B cell (primary cell): ENCODE results near the gene EXOC3. TPM values are rescaled to one million over a fixed set of nuclear protein-coding genes. Genes with fewer than 3 reads are reported as not detected.

ENCODE experiments used
- ATAC-seq: fragments of 200-7000 bp; cut with Tn5 transposase; one replicate; pipeline ENCODE4 v1.10.0; 2021; ENCODE audit warnings: low read depth, mild to moderate bottlenecking, moderate number of reproducible peaks, moderate library complexity
- CTCF ChIA-PET: fragments of 350-600 bp; sonication (Branson Sonifier 250); formaldehyde crosslinking; loops from one replicate; lab custom pipeline; 2021; ENCODE audit warnings: antibody characterized with exemption, inconsistent platforms; lab: Charles Lee
- POLR2A ChIA-PET: fragments of 350-600 bp; sonication (Branson Sonifier 250); formaldehyde crosslinking; loops from one replicate; lab custom pipeline; 2021; ENCODE audit warnings: antibody characterized with exemption; lab: Charles Lee
- DNase-seq: peaks from one replicate; pipeline ENCODE4 v3.0.0; 2013
- H2AFZ ChIP-seq: 2 replicates; pipeline ENCODE4 v1.6.1; 2012; ENCODE audit warnings: mild to moderate bottlenecking, low read depth, low read length; ENCODE audit not compliant: insufficient read depth, poor library complexity, severe bottlenecking
- H3K27ac ChIP-seq, 2 donors: 1 replicate in 1 of 2; 2 replicates in 1 of 2; pipeline ENCODE4 v1.5.1; 2012 to 2013; ENCODE audit warnings: low read length in 2 of 2, mild to moderate bottlenecking in 2 of 2, moderate library complexity in 1 of 2
- H3K27me3 ChIP-seq, 4 experiments: fragments of 200-600 bp in 1 of 4; sonication (generic) in 1 of 4; replicated peaks in 1 of 4; 1 replicate in 2 of 4; 2 replicates in 2 of 4; pipeline versions ENCODE4 v1.6.1 to v1.7.0; 2013 to 2016; ENCODE audit warnings: low read length in 3 of 4, mild to moderate bottlenecking in 2 of 4, mixed read lengths in 1 of 4, moderate library complexity in 1 of 4; ENCODE audit not compliant: insufficient read depth in 4 of 4, control insufficient read depth in 3 of 4; ENCODE audit errors: control extremely low read depth in 1 of 4
- H3K36me3 ChIP-seq, 2 experiments: replicated peaks in 1 of 2; 1 replicate in 1 of 2; 2 replicates in 1 of 2; pipeline versions ENCODE4 v1.6.1 to v1.7.1; 2013; ENCODE audit warnings: low read length in 1 of 2; ENCODE audit not compliant: insufficient read depth in 2 of 2, control insufficient read depth in 1 of 2; ENCODE audit errors: control extremely low read depth in 1 of 2, extremely low read depth in 1 of 2
- H3K4me1 ChIP-seq, 2 donors: fragments of 200-600 bp in 1 of 2; sonication (generic) in 1 of 2; 1 replicate in 1 of 2; 2 replicates in 1 of 2; pipeline versions ENCODE4 v1.5.1 to v1.6.1; 2013 to 2017; ENCODE audit warnings: low read length in 2 of 2; ENCODE audit not compliant: control insufficient read depth in 2 of 2, insufficient read depth in 2 of 2
- H3K4me2 ChIP-seq: replicated peaks from 2 replicates; pipeline ENCODE3; 2012; ENCODE audit warnings: mild to moderate bottlenecking, low read depth, low read length; ENCODE audit not compliant: poor library complexity, severe bottlenecking
- H3K4me3 ChIP-seq, 5 experiments: fragments of 200-600 bp in 1 of 5; sonication (generic) in 1 of 5; 1 replicate in 3 of 5; 2 replicates in 2 of 5; pipeline versions ENCODE4 v1.5.1 to v1.7.0; 2011 to 2016; ENCODE audit warnings: low read length in 4 of 5, mild to moderate bottlenecking in 4 of 5, low read depth in 2 of 5, control low read depth in 1 of 5, moderate library complexity in 1 of 5; ENCODE audit not compliant: insufficient read depth in 1 of 5; ENCODE audit errors: control extremely low read depth in 1 of 5, extremely low read depth in 1 of 5
- H3K79me2 ChIP-seq: fragments of 200-600 bp; sonication (generic); one replicate; pipeline ENCODE4 v1.6.0; 2016; ENCODE audit warnings: low read length; ENCODE audit not compliant: control insufficient read depth, insufficient read depth
- H3K9ac ChIP-seq: fragments of 200-600 bp; sonication (generic); 2 replicates; pipeline ENCODE4 v1.6.1; 2017; ENCODE audit warnings: mild to moderate bottlenecking, low read length, moderate library complexity
- H3K9me3 ChIP-seq, 3 donors: one replicate each; pipeline versions ENCODE4 v1.6.1 to v1.7.1; 2013; ENCODE audit warnings: low read length in 2 of 3; ENCODE audit not compliant: control insufficient read depth in 2 of 3, insufficient read depth in 1 of 3; ENCODE audit errors: control extremely low read depth in 1 of 3
- H4K20me1 ChIP-seq: 2 replicates; pipeline ENCODE4 v1.6.0; 2012; ENCODE audit warnings: mild to moderate bottlenecking, low read length; ENCODE audit not compliant: insufficient read depth, control insufficient read depth, poor library complexity, severe bottlenecking
- H3K27ac Mint-ChIP-seq: one replicate; pipeline ENCODE4 v1.8.0; 2021; ENCODE audit warnings: mixed read lengths
- H3K27me3 Mint-ChIP-seq: one replicate; pipeline ENCODE4 v1.8.0; 2021; ENCODE audit warnings: mixed read lengths
- H3K4me1 Mint-ChIP-seq: one replicate; pipeline ENCODE4 v1.8.0; 2021; ENCODE audit warnings: mixed read lengths
- H3K4me3 Mint-ChIP-seq: one replicate; pipeline ENCODE4 v1.8.0; 2021; ENCODE audit warnings: mixed read lengths
- H3K9me3 Mint-ChIP-seq: one replicate; pipeline ENCODE4 v1.8.0; 2022; ENCODE audit warnings: mixed read lengths; ENCODE audit not compliant: insufficient read depth
- CTCF ChIP-seq: fragments of 200-600 bp; IDR thresholded peaks from one replicate; pipeline ENCODE4 v1.8.0; 2022; ENCODE audit warnings: antibody characterized with exemption, mild to moderate bottlenecking
- EZH2 ChIP-seq: IDR thresholded peaks from 2 replicates; pipeline ENCODE4 v1.6.1; 2012; ENCODE audit warnings: borderline replicate concordance, low read depth, mild to moderate bottlenecking, moderate library complexity, low read length; ENCODE audit not compliant: insufficient read depth, poor library complexity, severe bottlenecking
- WGBS: methylation state at CpG from one replicate; pipeline ENCODE4 v1.1.5; 2013; ENCODE audit warnings: missing lambda C conversion rate; ENCODE audit not compliant: insufficient coverage; 5-methylcytosine and 5-hydroxymethylcytosine counted together
- intact Hi-C: fragments of 100-400 bp; cut with micrococcal nuclease; formaldehyde crosslinking; loops from one replicate; pipeline ENCODE4 v1.10.0; 2022
- polyA plus RNA-seq: library from polyadenylated mRNA; depleted of rRNA; stranded (reverse); fragments of >200 nt; gene quantifications from 2 replicates; pipeline ENCODE4 v1.2.3, GENCODE V29; 2012
- total RNA-seq, 2 donors: library from RNA; stranded (reverse); fragments of 120-200 nt in 1 of 2; gene quantifications; 1 replicate in 1 of 2; 2 replicates in 1 of 2; pipeline versions ENCODE4 v1.2.3 to v1.2.4, GENCODE V29; 2013 to 2022

Gene EXOC3
- total and polyA plus RNA-seq, 2 donors (not counting 1 experiment from before 2014, with no cell fraction given), result 44.0 to 97.1 TPM

GRCh38 chr5:395156-395920 lies 47.6 kb upstream of the EXOC3 start:
- WGBS, result 96% methylated on average over 18 of the region's 21 CpGs
- intact Hi-C loops, result no loop called here
- DNase-seq (no peak), ATAC-seq (no peak)
- Histone ChIP-seq H3K36me3 (no peaks in the 10 kb centered on the region), H3K4me2 (no peak overlapping the region), H2AFZ (no peak overlapping the region), H4K20me1 (no peaks in the 10 kb centered on the region), H3K79me2 (no peaks in the 10 kb centered on the region), H3K9me3 (peaks cover 0 to 13% (median 0%) of the 10 kb centered on the region in 3 donors), H3K4me3 (no peak overlapping the region), H3K27ac (no peak overlapping the region), H3K9ac (no peak overlapping the region), H3K4me1 (peaks cover 17% of the 10 kb centered on the region in 2 donors), H3K27me3 (peaks cover 0 to 19% (median 9%) of the 10 kb centered on the region in 4 experiments)
- ChIA-PET POLR2A (no interaction called here), CTCF (no interaction called here)
- H3K4me1 Mint-ChIP-seq, result peaks cover 22% of the 10 kb centered on the region
- H3K27me3 Mint-ChIP-seq, result peaks cover 7% of the 10 kb centered on the region
- TF ChIP-seq EZH2 (no peak), CTCF (no peak)
- no peak overlapping the region for H3K27ac Mint-ChIP-seq
- H3K4me3 Mint-ChIP-seq, result no peak overlapping the region
- H3K9me3 Mint-ChIP-seq, result no peaks in the 10 kb centered on the region

GRCh38 chr5:395921-396530 lies 47.0 kb upstream of the EXOC3 start:
- peaks cover 9% of the 10 kb centered on the region for H3K27me3 Mint-ChIP-seq
- Histone ChIP-seq H3K4me3 (no peak overlapping the region), H3K4me1 (peaks cover 19% of the 10 kb centered on the region in 2 donors), H3K27me3 (peaks cover 0 to 22% (median 9%) of the 10 kb centered on the region in 4 experiments), H3K9ac (no peak overlapping the region), H3K9me3 (peaks cover 0 to 13% (median 0%) of the 10 kb centered on the region in 3 donors), H3K27ac (no peak overlapping the region), H3K4me2 (no peak overlapping the region), H2AFZ (no peak overlapping the region), H4K20me1 (no peaks in the 10 kb centered on the region), H3K79me2 (no peaks in the 10 kb centered on the region), H3K36me3 (no peaks in the 10 kb centered on the region)
- POLR2A ChIA-PET, result no interaction called here
- CTCF ChIA-PET, result no interaction called here
- H3K4me3 Mint-ChIP-seq, result no peak overlapping the region
- DNase-seq (no peak), ATAC-seq (no peak)
- no peak overlapping the region for H3K27ac Mint-ChIP-seq
- 93% methylated on average over 11 of the region's 17 CpGs for WGBS
- H3K9me3 Mint-ChIP-seq, result no peaks in the 10 kb centered on the region
- intact Hi-C loops, result no loop called here
- no peak for TF ChIP-seq CTCF
- TF ChIP-seq EZH2, result no peak
- H3K4me1 Mint-ChIP-seq, result peaks cover 26% of the 10 kb centered on the region
